ENCODE results near the gene SGPL1.
"Not testable (repeated sequence)": the region's sequence is repeated elsewhere in the genome, so short reads cannot be mapped to it uniquely, and the experiment has no call there.

The SGPL1 gene

DNA sequence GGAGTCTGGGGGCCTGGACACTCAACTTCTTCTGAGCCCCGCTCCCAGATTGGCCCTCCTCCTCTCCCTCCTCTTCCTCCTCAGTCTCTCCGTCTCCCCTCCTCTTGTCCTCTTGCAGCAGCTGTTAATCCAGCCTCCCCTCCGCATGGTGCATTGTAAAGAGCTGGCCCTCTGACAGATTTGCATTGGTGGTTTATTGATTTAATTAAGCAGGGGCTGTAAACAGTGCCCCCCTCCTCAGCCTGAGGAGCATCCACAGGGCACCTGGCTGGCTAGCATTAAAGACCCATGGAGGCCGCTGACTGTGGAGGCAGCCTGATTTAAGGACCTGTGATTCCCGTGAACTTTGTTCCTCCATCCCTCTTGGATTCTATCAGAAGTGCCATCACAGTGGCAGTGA lies 101.5 kb downstream of the SGPL1 start:
- no peak for DNase-seq (ENCODE audit: low read depth in 2 of 2, low spot score in 1 of 2)

DNA sequence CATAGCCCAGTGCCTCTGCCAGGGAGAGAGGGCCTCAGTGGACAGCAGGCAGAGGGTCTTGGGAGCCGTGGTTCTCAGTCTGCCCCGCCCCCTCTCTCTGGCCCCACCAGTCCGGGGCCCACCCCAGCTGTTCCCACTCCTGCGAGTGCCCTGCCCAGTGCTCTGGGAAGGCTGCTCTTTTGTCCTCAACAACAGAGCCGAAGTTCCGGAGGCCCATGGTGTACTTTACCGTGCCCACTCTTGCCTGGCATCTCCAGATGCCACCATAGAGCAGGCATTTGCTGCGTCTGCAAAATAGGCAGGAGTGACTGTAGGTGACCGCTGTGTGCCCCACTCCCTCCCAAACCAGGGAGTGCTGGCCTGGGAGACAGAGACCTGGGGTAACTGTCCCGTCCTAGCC lies 101.9 kb downstream of the SGPL1 start:
- no peak for DNase-seq (ENCODE audit: low read depth in 2 of 2, low spot score in 1 of 2)

GRCh38 chr10:70918851-70919530 lies 103.2 kb downstream of the SGPL1 start:
- no peak for DNase-seq (ENCODE audit: low read depth in 2 of 2, low spot score in 1 of 2)

GRCh38 chr10:70919906-70920305 lies 104.2 kb downstream of the SGPL1 start:
- DNase-seq (ENCODE audit: low read depth in 2 of 2, low spot score in 1 of 2): not testable (repeated sequence)

- no peak for DNase-seq (ENCODE audit: low read depth in 2 of 2, low spot score in 1 of 2)
Observed at GRCh38 chr10:70920519-70920918, 104.8 kb downstream of the SGPL1 start.

GRCh38 chr10:70921285-70921684 lies 105.5 kb downstream of the SGPL1 start:
- no peak for DNase-seq (ENCODE audit: low read depth in 2 of 2, low spot score in 1 of 2)

- DNase-seq (ENCODE audit: low read depth in 2 of 2, low spot score in 1 of 2): no peak
Observed at GRCh38 chr10:70923696-70924095, 107.9 kb downstream of the SGPL1 start.

- DNase-seq (ENCODE audit: low read depth in 2 of 2, low spot score in 1 of 2): peak; percentile 6 to 19
Observed at GRCh38 chr10:70925377-70926225, 109.9 kb downstream of the SGPL1 start.

- no peak for DNase-seq (ENCODE audit: low read depth in 2 of 2, low spot score in 1 of 2)
Observed at GRCh38 chr10:70926226-70927000, 110.7 kb downstream of the SGPL1 start.

DNA sequence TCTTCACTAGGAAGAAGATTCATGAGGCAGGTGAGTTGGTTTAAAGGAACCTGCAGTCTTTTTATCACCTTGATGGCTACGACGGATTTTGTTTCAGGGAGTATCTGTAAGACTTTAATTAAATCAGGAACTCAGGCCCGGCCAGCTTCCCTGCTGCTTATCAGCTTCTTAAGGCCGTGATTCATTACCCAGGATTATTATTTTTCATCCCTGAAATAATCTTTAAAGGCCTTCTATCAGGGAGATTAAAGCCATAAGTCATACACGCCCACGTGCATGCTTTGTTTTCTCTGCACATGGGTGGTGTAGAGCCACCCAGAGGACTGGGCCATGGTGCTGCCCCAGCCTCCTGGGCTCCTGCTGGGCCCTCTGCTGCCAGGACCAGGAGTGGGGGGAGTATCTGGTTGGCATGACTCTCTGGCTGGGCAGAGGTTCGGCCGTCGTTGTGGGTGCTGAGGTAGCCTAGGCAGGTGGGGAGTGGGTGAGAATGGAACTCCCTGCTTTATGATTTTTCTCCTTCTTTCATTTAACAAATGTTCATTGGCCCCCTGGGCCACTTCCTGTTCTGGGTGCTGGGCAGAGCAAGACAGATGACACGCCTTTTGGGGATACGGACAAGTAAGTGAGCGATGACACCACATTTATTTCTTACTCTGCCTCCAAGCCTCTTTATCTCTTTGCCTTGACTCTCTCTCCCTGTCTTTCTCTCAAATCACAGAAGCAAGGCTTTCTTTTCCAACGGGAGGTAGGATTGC lies 111.6 kb downstream of the SGPL1 start:
- no peak for DNase-seq (ENCODE audit: low read depth in 2 of 2, low spot score in 1 of 2)

DNA sequence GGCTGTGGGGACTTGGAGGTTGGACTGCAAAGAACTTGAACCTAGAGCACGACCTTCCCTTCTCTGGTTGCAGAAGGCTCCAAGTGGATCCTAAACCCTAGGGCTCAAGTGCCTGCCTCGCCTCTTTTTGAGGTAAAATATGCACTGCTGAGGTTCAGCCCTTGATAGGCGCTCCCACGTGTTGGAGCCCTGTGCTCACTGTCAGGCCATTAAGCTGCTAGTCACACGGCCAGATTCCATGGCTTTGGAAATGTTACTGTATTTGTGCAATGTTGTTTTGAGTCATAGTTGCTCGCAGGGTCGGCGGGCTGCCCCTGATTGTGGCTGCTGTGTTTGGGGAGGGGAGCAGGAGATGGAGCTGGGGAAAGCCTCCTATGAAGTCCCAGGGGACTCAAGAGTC lies 112.4 kb downstream of the SGPL1 start:
- no peak for DNase-seq (ENCODE audit: low read depth in 2 of 2, low spot score in 1 of 2)

- no peak for DNase-seq (ENCODE audit: low read depth in 2 of 2, low spot score in 1 of 2)
Observed at GRCh38 chr10:70930263-70931000, 114.7 kb downstream of the SGPL1 start.
